Stimulated activated CD4-positive, alpha-beta T cell treated with anti-CD3 and anti-CD28 coated beads, Interleukin-15, amount 100 ng/mL, for 1 hour (primary cell): ENCODE results near the gene SRSF7.
"Not testable (repeated sequence)": the region's sequence is repeated elsewhere in the genome, so short reads cannot be mapped to it uniquely, and the experiment has no call there.

Experiments
- DNase-seq, 2 donors: peaks; one replicate each; pipeline ENCODE4 v3.0.0-alpha.2; 2020; ENCODE audit warnings: low read depth in 1 of 2, low spot score in 1 of 2

The SRSF7 gene

GRCh38 chr2:38754506-38754905 lies 3.3 kb upstream of the SRSF7 start:
- no peak for DNase-seq

DNA sequence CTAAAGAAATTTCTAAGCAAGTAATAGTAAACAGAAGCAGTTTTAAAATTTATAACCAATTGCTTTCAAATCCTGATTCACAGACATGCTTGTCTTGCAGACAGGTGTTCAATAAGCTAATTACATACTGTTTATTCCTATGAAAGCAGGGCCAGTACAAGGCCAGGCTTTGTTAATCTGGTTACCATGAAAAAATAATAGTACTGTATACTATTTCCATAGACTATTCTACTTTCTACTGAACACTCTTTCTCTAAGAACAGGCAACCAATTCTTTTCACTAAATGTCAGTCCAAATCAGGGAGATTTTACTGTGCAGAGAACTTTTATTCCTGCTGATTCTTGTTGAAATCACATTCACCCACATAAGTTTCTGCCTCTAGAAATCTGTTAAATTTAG lies 2.9 kb upstream of the SRSF7 start:
- DNase-seq, result no peak

DNA sequence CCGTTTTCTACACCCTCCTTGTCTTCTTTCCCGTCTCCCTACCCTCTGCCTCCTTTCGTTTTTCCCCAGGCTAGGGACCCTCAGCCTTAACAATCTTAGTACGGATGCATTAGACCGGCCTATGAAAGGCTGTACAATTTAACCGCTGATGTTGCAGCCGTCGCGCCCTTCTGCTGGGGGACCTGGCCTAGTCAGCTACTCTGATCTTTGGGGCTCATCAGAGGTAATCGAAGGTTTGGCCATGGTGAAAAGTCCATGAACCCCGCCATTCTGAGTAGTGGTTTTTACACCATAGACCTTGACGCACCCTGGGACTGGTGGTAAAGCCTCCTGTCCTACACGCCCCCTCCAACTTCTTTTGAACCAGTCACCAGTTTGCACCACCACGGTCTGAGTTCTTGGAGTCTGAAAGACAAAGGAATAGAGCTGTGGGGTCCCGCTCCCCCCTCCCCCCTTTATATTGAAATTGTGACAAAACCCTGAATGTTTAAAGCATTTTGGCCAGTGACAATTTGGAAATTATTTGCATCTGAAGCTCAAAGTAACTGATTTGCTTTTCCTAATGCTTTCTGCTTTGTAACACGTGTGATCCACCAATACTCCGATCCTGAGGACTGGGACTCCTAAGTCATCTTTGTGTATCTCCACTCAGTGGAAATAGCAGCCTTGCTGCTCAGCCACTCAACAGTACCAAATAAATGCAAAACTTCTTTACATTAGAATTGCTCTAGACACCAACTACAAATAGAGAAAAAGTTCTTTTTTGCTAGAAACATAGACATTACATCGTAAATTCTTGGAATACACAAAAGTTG lies 642 bp upstream of the SRSF7 start:
- DNase-seq, result no peak

- DNase-seq, result peak; percentile 13 to 37
Measured at GRCh38 chr2:38750011-38750890, 910 bp downstream of the SRSF7 start.

DNA sequence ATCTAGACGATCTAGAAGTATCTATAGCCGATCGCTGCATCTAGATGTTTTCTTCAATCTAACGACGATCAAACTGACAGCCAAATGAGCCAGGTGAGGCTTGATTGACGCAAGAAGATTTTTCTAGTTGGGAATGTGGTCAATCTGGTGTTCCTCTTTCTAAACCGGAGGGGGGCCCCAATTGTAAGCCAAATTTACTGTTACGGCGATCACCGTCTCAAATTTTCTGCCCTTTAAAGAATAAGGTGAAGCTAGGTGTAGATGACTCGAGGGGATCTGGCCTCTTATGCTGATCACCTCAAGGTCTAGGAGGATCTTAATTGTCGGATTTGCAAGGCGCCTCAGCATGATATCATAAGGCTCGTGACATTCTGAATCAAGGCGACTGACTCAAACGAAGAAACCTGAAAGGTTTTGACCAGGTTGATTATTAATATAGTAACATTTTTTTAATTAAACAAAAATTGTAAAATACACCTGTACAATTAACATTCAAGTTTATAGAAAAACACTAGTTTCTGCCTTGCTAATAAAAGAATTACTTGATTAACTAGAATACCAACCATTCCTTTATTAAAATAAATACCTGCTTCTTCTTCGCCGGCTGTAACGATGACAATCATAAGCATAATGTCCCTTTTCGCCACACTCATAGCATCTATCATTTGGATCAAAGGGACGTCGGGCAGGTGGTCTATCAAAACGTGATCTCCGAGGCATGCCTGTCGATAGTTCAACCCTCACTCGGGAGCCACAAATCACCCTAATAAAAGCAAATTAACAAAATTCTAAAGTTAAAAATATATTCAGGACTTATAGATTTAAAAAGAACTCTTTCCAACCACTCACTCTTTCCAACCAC lies 2.0 kb downstream of the SRSF7 start:
- DNase-seq, result no peak

GRCh38 chr2:38748391-38748790 lies 2.8 kb downstream of the SRSF7 start:
- DNase-seq, result no peak

- DNase-seq, result no peak
Measured at GRCh38 chr2:38747819-38748218, 3.3 kb downstream of the SRSF7 start.

GRCh38 chr2:38747007-38747424 lies 4.1 kb downstream of the SRSF7 start:
- no peak for DNase-seq

GRCh38 chr2:38745267-38745666 lies 5.9 kb downstream of the SRSF7 start:
- DNase-seq, result no peak

- DNase-seq, result no peak
Measured at GRCh38 chr2:38744399-38744780, 6.8 kb downstream of the SRSF7 start.

- no peak for DNase-seq
Measured at GRCh38 chr2:38743672-38744398, 7.3 kb downstream of the SRSF7 start.

DNA sequence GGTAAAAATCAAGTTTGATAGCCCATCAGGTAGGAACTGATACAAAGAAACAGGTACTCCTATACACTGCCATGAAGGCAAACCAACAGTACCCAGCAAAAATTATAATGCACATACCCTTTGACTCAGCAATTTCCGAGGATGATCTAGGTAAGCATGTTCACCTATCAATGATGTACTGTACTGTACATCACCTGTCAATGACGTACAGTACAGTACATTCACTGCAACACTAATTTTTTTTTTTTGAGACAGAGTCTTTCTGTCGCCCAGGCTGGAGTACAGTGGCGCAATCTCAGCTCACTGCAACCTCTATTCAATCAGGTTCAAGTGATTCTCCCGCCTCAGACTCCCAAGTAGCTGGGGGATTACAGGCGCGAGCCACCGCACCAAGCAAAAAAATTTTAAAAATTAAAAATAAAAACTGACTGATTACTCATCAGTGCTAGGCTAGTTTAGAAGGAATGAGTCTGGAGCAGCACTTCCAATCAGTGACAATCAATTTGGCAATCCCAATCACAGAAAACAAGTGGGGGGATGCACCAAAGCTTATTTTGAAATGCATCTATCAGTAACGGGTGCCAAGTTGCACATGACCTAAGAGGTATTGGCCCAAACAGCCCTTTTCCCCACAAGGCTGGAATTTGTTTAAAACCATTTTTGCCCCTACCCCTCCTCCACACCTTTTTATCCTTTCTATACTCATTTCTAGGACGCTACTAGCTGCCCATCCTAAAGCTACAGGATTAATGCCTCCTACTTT lies 8.2 kb downstream of the SRSF7 start:
- DNase-seq, result no peak

DNA sequence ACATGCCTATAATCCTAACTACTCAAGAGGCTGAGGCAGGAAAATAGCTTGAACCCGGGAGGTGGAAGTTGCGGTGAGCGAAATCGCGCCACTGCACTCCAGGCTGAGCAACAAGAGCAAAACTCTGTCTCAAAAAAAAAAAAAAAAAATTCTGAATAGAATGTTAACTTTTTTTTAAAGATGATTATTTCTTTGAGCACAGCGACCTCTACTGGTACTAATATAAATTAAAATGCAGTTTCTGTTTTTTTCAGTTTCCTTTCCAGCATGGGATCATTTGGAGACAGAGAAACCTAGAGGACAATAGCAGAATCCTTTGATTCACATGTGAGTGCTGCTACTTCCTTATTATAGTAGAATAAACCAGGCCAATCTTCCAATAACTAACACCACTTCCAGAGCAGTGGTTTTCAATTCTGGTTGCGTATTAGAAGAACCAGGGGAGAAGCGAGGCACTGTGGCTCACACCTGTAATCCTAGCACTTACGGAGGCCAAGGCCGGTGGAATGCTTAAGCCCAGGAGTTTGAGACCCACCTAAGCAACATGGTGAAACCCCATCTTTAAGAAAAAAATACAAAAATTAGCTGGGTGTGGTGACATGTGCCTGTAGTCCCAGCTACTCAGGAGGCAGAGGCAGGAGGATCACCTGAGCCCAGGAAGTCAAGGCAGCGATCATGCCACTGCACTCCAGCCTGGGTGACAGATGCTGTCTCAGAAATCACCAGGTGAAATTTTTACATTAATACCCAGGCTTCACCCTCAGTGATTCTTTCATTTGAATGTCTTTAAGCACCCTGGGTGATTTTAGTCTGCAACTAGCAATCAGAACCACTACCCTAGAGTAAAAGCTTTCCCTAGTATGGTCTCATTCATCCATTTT lies 10.1 kb downstream of the SRSF7 start:
- DNase-seq, result no peak

- no peak for DNase-seq
Measured at GRCh38 chr2:38739524-38739923, 11.6 kb downstream of the SRSF7 start.

DNA sequence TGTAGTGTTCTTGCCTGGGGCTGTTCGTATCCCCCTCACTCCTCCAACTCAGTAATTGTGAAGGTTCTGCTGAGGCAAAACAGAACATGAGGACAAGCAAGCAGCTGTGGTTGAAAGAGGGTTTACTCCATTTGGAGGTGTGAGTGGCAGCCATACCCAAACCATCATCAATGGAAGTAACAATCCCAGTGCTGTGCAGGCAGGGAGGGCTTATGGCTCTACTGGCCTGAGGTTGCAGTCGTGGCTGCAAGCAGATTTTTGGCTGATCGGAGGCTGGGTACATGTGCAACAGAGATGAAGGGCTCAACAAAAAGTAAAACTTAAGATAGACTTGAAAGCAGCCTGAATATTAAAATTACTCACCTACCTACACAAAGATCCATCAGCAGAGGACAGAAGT lies 13.2 kb downstream of the SRSF7 start:
- no peak for DNase-seq

GRCh38 chr2:38737000-38737698 lies 14.0 kb downstream of the SRSF7 start:
- DNase-seq, result not testable (repeated sequence)

DNA sequence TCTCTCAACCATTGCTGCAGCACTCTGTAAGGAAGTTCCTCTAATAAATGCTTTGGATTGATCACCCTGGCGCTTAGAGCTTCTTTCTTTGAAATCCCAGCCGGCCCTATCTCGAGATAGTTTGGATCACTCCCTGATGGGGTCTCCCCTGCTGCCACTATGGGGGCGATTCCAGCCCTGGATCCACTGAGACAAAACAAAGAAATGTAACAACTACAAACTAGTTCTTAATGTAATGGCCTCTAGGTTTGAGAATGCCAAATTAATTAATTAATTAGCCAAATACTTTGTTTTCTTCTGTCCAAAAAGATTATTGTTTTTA lies 15.2 kb downstream of the SRSF7 start:
- DNase-seq, result no peak

DNA sequence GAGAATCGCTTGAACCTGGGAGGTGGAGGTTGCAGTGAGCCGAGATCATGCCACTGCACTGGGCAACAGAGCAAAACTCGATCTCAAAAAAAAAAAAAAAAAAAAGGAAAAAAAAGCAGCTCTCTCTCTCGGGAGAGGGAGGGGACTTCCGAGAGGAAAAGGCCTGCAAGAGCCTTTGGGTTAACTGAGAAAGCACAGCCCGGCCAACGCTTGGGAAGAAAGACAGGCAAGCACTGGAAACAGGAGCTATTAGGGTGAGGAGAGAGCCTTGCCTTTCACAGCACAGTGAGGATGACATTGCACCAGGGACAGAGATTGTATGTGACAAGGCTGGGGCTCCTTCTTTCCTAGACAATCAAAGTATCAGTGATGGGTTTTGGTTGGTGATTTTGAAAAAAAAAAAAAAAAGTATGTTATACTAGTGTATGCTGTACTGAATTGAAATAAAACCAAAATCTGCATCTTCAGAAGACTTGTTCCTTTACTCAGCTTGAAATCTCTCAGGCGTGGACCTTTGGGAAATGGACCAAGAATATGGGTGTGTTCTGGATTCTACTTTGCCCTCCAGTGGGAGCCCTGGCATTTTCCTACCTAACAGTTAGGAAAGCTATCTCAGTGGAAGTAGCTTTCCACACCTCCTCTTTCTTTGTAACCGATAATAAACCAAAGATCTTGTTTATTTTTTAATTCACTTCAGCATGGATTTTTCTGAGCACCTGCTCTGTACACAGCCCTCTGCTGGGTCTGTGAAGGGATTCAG lies 16.7 kb downstream of the SRSF7 start:
- DNase-seq, result no peak
